ENCODE results near the gene PRPH.
"Not testable (repeated sequence)": the region's sequence is repeated elsewhere in the genome, so short reads cannot be mapped to it uniquely, and the experiment has no call there.

The PRPH gene

DNA sequence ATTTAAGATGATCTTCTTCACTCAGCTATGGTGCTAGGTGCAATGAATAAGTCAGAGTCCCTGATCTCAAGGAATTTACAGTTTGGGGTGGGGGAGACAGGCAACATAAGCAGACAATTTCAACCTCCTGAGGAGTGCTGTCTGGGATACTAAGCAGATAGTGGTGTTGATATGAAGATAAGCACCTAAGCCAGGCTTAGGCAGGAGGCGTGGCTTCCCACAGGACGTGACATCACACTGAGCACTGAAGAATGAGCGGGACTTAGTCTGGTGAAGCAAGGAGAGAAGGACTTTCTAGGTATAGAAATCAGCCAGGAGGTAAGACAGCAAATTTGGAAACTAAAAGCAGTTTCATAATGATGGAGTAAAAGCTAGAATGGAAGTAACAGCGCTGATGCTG, 6.8 kb downstream of the PRPH start:
- DNase-seq (ENCODE audit: low read depth) = no peak

DNA sequence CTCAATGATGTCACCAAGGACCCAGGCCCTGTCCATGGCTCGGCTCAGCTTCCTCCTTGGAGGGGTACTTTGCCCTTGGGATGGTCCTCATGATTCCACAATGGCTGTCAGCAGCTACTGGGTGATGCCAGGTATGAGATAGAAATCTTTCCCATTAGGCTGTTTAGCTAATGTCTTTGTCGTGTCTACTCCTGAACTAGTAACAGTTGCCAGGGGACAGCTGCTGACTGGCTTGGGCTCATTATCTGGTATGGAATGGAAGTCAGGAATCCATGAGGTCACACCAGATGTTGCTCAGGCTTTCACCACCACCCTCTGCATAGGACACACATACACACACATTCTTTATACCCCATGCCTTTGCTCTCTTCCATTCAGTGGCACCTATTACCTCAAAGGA, 9.2 kb downstream of the PRPH start:
- no peak for DNase-seq (ENCODE audit: low read depth)

DNA sequence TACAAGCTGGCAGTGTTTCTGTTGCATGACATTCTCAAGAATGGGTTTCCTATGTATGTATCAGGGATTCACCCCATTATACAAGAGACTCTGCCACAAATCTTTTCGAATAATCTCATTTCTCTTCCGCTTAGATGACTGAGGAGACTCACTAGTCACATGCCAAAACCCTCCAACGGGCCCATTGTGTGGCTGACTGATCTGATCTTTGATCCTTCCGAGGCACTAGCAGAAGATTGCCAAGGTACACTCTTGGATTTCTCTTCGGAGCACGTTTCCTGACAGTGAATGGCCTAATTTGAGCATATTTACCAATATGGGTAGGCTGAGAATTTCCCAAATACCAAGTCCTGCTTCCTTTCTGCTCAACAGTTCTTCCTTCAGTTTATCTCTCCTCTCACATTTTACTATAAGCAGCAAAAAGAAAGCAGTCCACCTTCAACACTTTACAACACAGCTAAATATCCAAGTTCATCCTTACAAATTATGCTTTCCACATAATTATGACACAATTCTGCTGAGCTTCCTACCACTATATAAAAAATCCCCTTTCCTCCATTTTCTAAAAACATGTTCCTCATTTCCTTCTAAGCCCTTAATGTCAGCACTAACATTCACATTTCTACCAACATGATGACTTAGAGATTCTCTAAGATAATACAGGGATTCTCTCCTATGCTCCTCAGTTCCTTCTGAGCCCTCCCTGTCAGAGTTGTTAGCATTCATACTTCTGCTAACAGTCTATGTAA, 11.0 kb downstream of the PRPH start:
- DNase-seq (ENCODE audit: low read depth) = no peak

DNA sequence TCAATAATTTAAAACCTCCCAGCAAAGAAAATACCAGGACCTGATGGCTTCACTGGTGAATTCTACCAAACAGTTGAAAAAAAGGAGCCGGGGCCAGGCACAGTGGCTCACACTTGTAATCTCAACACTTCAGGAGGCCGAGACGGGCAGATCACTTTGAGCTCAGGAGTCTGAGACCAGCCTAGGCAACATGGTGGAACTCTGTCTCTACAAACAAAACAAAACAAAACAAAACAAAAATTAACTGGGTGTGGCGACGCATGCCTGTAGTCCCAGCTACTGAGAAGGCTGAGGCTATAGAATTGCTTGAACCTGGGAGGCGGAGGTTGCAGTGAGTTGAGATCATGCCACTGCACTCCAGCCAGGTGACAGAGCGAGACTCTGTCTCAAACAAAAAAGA, 14.4 kb downstream of the PRPH start:
- no peak for DNase-seq (ENCODE audit: low read depth)

DNA sequence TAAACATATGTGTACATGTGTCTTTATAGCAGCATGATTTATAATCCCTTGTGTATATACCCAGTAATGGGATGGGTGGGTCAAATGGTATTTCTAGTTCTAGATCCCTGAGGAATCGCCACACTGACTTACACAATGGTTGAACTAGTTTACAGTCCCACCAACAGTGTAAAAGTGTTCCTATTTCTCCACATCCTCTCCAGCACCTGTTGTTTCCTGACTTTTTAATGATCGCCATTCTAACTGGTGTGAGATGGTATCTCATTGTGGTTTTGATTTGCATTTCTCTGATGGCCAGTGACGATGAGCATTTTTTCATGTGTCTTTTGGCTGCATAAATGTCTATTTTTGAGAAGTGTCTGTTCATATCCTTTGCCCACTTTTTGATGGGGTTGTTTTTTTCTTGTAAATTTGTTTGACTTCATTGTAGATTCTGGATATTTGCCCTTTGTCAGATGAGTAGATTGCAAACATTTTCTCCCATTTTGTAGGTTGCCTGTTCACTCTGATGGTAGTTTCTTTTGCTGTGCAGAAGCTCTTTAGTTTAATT, 15.6 kb downstream of the PRPH start:
- DNase-seq (ENCODE audit: low read depth) = not testable (repeated sequence)

DNA sequence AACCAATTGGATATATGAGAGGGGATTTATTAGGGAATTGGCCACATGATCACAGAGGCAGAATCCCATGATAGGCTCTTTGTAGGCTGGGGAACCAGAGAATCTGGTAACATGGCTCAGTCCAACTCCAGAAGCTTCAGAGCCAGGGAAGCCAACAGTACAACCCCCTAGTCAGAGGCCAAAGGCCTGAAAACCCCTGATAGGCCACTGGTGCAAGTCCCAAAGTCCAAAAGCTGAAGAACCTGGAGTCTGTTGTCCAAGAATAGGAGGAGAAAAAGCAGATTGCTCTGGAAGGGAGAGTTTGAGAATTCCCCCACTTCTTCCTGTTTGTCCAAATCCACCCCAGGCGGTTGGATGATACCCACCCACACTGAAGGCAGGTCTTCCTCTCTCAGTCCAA, 19.9 kb downstream of the PRPH start:
- DNase-seq (ENCODE audit: low read depth) = no peak

DNA sequence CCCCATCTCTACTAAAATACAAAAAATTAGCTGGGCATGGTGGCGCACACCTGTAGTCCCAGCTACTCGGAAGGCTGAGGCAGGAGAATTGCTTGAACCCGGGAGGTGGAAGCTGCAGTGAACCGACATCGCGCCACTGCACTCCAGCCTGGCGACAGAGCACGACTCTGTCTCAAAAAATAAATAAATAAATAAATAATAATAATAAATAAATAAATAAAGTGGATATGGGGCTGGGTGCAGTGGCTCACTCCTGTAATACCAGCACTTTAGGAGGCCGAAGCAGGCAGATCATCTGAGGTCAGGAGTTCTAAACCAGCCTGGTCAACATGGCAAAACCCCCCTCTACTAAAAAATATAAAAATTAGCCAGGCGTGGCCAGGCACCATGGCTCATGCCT, 22.2 kb downstream of the PRPH start:
- not testable (repeated sequence) for DNase-seq (ENCODE audit: low read depth)

DNA sequence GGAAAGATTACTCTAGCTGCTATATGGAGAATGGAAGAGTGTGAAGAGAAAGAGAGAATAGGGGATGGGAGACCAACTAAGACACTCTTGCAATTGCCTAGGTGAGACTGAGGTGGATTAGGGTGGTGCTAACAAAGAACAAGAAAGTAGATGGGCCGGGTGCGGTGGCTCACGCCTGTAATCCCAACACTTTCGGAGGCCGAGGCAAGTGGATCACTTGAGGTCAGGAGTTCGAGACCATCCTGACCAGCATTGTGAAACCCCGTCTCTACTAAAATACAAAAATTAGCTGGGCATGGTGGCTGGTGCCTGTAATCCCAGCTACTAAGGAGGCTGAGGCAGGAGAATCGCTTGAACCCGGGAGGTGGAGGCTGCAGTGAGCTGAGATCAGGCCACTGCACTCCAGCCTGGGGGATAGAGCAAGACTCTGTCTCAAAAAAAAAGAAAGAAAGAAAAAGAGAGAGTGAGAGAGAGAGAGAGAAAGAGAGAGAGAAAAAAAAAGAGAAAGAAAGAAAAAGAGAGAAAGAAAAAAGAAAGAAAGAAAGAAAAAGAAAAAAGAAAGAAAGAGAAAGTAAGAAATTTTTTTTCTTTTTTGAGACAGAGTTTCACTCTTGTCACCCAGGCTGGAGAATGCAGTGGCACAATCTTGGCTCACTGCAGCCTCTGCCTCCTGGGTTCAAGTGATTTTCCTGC, 25.6 kb downstream of the PRPH start:
- DNase-seq (ENCODE audit: low read depth) = not testable (repeated sequence)

DNA sequence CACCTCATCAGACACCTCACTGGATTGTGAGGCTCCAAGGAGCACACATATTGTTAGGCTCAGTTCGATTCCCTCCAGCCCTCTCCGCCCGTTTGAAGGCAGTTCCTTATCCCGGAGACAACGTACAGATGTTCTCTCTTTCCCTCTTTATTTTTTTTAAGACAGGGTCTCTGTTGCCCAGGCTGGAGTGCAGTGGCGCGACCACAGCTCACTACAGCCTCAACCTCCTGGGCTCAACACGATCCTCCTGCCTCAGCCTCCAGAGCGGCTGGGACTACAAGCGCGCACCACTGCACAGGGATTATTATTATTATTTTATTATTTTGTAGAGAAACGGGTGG, 27.4 kb downstream of the PRPH start:
- DNase-seq (ENCODE audit: low read depth) = no peak

DNA sequence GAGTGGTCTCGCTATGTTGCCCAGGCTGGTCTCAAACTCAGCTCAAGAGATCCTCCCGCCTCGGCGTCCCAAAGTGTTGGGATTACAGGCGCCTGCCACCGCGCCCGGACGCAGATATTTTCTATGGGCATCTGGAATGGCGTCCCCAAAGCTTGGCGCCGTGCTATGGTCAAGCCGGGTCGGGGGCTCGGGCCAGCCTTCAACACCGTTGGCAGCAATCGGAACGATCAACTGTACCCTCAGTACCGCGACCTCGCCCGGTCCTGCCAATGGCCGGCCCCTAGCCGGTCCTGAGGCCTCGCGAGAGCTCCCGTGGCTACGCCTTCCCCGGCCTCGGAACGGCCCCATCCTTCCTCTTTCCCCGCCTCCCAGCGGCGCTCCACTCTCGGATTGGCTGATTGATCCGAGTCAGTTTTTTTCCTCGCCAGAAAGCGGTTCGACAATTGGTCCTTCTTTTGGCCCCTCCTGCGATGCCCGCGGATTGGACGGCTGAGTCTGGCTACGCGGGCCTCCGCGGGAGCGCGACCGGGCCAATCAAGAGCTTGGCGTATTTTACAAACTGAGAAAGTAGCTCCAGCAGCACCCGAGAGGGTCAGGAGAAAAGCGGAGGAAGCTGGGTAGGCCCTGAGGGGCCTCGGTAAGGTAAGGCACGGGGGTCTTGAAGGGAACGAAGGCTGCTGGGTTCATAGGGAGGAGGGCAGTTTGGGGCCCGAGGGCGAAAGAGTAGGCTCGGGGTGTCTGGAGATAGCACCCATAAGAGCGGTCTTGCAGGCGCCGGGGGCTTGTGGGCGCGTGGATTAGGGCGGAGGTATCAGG, 28.0 kb downstream of the PRPH start, which contains the start of gene TROAP:
Gene TROAP, plus strand, starts transcription at position 548 of the 816 bp plus-strand sequence. CDS start 354 bp downstream, outside the sequence.
- DNase-seq (ENCODE audit: low read depth) = peak; percentile 93

DNA sequence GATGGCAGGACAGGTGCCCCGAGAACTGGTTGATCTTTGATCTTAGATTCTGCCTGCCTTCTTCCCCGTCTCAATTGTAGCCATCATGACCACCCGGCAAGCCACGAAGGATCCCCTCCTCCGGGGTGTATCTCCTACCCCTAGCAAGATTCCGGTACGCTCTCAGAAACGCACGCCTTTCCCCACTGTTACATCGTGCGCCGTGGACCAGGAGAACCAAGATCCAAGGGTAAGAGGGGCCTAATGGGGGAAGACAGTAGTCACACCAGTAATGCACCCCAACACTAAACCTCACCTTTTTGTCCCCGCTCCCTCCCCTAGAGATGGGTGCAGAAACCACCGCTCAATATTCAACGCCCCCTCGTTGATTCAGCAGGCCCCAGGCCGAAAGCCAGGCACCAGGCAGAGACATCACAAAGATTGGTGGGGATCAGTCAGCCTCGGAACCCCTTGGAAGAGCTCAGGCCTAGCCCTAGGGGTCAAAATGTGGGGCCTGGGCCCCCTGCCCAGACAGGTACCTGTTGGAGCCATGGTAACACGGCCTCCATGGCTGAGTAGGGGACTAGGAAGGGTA, 28.7 kb downstream of the PRPH start:
- DNase-seq (ENCODE audit: low read depth) = no peak

DNA sequence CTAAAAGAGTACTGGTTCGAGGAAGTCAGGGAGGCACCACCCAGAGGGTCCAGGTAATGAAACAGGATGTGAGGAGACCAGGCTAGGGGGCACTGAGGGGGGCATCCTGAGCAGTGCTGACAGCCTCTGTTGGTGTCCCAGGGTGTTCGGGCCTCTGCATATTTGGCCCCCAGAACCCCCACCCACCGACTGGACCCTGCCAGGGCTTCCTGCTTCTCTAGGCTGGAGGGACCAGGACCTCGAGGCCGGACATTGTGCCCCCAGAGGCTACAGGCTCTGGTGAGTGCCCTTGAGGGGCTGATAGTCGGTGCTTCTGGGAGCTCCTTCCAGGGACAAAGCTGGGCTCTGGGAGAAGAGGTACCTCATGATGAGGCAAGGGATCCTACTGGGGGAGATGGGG, 30.7 kb downstream of the PRPH start:
- no peak for DNase-seq (ENCODE audit: low read depth)

DNA sequence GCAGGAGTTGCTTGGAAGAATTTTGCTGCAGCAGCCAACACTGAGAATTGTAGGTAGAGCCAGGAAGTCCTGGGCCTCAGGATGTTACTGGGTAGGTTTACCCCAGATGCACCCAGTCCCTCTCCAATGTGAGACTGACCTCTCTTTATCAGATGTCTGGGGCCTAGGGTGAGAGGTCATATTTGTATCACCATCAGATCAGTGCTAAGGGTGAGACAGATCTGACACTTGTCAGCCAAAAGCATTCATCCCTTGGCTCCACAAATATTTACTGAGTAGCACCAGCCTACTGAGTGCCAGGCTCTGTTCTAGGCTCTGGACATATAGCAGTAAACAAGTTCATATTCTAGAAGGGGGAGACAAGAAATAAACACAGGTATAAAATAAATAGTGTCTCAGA, 32.4 kb downstream of the PRPH start:
- DNase-seq (ENCODE audit: low read depth) = no peak

DNA sequence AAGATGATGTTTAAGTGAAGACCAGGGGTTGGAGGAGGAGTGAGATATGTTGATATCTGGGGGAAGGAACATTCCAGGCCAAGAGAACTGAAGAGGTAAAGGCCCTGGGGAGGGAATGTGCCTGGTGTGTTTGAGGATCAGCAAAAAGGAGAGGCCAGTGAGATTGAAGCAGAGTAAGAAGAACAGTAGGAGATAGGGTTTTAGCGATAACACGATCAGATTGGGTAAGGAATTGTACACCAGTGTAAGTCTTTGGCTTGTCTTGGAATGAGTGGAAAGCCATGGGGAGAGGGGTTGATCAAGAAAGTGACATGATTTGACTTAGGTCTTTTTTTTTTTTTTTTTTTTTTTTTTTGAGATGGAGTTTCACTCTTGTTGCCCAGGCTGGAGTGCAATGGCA, 32.9 kb downstream of the PRPH start:
- no peak for DNase-seq (ENCODE audit: low read depth)

DNA sequence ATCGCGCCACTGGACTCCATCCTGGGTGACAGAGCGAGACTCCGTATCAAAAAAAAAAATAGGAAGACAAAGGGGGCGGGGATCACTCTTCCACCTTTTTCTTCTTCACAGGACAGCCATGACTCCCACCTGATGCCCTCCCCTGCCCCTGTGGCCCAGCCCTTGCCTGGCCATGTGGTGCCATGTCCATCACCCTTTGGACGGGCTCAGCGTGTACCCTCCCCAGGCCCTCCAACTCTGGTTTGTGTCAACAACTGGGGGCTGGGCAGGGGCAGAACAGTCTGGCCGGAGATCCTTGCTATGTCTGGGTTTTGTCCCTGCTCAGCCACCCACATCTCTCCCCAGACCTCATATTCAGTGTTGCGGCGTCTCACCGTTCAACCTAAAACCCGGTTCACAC, 33.9 kb downstream of the PRPH start:
- no peak for DNase-seq (ENCODE audit: low read depth)

DNA sequence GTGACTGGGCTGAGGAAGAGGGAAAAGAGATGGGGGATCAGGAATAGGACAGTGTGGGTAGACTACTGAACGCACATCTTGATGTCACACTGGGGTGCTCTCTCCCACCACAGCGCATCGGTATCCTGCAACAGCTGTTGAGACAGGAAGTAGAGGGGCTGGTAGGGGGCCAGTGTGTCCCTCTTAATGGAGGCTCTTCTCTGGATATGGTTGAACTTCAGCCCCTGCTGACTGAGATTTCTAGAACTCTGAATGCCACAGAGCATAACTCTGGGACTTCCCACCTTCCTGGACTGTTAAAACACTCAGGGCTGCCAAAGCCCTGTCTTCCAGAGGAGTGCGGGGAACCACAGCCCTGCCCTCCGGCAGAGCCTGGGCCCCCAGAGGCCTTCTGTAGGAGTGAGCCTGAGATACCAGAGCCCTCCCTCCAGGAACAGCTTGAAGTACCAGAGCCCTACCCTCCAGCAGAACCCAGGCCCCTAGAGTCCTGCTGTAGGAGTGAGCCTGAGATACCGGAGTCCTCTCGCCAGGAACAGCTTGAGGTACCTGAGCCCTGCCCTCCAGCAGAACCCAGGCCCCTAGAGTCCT, 35.2 kb downstream of the PRPH start:
- no peak for DNase-seq (ENCODE audit: low read depth)

DNA sequence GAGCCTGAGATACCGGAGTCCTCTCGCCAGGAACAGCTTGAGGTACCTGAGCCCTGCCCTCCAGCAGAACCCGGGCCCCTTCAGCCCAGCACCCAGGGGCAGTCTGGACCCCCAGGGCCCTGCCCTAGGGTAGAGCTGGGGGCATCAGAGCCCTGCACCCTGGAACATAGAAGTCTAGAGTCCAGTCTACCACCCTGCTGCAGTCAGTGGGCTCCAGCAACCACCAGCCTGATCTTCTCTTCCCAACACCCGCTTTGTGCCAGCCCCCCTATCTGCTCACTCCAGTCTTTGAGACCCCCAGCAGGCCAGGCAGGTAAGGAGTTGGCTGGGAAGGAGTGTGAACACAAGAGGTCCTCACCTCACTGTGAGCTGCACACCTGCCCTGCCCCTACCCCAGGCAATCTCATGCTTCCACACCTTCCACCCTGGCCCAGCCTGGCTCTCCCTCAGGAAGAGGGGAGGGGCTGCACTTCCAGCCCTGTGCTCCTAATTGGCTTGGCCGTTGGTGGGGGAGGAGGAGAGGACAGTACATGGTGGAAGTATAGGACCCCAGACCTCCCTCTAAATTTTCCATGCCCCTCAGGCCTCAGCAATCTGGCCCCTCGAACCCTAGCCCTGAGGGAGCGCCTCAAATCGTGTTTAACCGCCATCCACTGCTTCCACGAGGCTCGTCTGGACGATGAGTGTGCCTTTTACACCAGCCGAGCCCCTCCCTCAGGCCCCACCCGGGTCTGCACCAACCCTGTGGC, 35.9 kb downstream of the PRPH start:
- DNase-seq (ENCODE audit: low read depth) = no peak

DNA sequence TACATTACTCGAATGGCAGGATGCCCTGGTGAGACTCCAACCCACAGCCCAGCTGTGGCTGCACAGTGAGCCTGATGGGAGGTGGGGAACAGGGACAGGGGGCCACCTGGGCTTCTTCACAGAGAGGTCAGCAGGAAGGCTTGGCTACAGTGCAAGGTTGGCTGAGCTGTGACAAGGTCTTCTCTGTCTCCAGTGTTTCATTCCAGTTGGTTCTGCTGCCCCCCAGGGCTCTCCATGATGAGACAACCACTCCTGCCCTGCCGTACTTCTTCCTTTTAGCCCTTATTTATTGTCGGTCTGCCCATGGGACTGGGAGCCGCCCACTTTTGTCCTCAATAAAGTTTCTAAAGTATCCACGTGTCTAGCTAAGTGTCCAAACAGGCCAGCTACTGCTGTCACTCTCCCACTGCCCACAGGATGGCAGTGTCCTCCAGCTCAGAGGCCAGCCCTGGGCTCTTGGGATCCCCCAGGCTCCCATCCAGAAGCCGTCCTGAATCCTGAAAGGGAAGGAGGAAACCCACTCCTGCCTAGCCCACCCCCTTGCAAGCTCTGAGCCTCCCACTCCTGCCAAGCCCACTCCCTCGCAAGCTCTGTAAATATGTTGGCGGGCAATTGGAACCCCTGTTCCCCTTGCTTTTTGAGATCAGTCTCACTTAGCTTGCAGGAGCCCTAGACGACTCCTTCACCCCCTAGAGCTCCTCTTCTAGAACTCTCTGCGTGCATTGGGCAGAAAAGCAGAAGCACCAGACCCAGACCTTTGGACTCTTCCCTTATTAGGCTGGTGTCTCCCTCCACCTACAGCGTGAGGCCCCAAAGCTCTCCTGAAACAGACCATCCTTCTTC, 36.7 kb downstream of the PRPH start:
- DNase-seq (ENCODE audit: low read depth) = no peak

DNA sequence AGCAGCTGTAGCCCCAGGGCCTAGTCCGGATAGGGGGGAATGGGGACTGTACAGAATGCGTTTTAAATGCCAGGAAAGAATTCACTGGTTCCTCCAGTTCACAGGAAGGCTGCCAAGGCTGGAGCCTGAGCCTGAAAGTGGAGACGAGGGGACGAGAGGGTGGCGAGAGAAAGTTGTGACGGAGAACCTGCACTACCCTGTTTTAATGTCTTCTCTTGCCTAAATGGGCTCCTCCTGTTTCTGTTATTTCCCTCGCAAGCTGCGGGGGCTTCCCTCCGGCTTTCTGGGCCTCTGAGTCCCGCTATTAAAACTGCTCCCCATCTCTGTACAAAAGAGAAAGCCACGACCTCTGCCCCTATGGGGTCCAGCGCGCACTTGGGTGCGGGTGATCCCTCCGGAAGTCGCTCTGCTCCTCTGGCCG, 37.5 kb downstream of the PRPH start:
- DNase-seq (ENCODE audit: low read depth) = no peak

DNA sequence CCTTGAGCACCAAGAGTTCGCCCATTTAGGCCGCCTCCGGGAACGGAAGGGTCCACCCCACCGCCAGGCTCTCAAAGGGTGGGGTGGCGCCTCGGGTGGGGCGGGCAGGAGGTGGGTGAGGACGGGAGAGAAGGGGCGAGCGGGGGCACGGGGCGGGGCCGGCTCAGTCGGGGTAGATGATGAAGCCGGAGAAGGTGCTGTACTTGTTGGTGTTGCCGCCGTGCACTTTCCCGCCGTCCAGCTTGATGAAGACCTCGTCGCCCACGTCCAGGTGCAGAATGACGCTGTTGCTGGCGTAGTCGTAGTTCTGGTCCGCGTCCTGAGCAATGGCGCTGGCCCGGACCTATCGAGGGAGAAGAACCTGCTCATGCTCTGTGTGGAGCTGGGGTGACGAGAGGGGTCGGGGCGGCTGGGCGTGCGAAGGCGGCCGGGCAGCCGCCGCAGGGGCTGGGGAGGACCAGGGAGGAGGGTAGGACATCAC, 38.0 kb downstream of the PRPH start:
- DNase-seq (ENCODE audit: low read depth) = no peak
